Measurements from ENCODE around the gene SLC38A8.

SLC38A8 gene

GRCh38 chr16:84075376-84075775, 32.8 kb upstream of the SLC38A8 start:
- Histone ChIP-seq H3K27me3 (ENCODE audit: insufficient read depth, low read depth, severe bottlenecking) (no peaks in the 10 kb centered on the region), H3K36me3 (peaks cover 6% of the 10 kb centered on the region), H3K27ac (no peak overlapping the region), H3K4me3 (ENCODE audit: low read depth, low read length) (no peak overlapping the region), H3K9me3 (ENCODE audit: severe bottlenecking) (no peaks in the 10 kb centered on the region)
- TF ChIP-seq CTCF (IDR thresholded peaks at IDR 0.05; ENCODE audit: low read depth, low read length), result no peak
- no peak for DNase-seq

GRCh38 chr16:84074721-84075120, 32.1 kb upstream of the SLC38A8 start:
- no peak for DNase-seq
- no peak for TF ChIP-seq CTCF (IDR thresholded peaks at IDR 0.05; ENCODE audit: low read depth, low read length)
- H3K9me3 ChIP-seq (ENCODE audit: severe bottlenecking), result no peaks in the 10 kb centered on the region
- H3K36me3 ChIP-seq, result peaks cover 6% of the 10 kb centered on the region
- H3K27me3 ChIP-seq (ENCODE audit: insufficient read depth, low read depth, severe bottlenecking), result no peaks in the 10 kb centered on the region
- no peak overlapping the region for H3K27ac ChIP-seq
- H3K4me3 ChIP-seq (ENCODE audit: low read depth, low read length), result no peak overlapping the region

- DNase-seq, result no peak
- no peak for TF ChIP-seq CTCF (IDR thresholded peaks at IDR 0.05; ENCODE audit: low read depth, low read length)
- no peak overlapping the region for H3K4me3 ChIP-seq (ENCODE audit: low read depth, low read length)
- H3K27me3 ChIP-seq (ENCODE audit: insufficient read depth, low read depth, severe bottlenecking), result no peaks in the 10 kb centered on the region
- no peaks in the 10 kb centered on the region for H3K9me3 ChIP-seq (ENCODE audit: severe bottlenecking)
- H3K36me3 ChIP-seq, result peaks cover 10% of the 10 kb centered on the region
- no peak overlapping the region for H3K27ac ChIP-seq
Measured at GRCh38 chr16:84072014-84072413, 29.4 kb upstream of the SLC38A8 start.

GRCh38 chr16:84071121-84071520, 28.5 kb upstream of the SLC38A8 start:
- Histone ChIP-seq H3K36me3 (peaks cover 13% of the 10 kb centered on the region), H3K27me3 (ENCODE audit: insufficient read depth, low read depth, severe bottlenecking) (no peaks in the 10 kb centered on the region), H3K4me3 (ENCODE audit: low read depth, low read length) (no peak overlapping the region), H3K27ac (no peak overlapping the region), H3K9me3 (ENCODE audit: severe bottlenecking) (no peaks in the 10 kb centered on the region)
- TF ChIP-seq CTCF (IDR thresholded peaks at IDR 0.05; ENCODE audit: low read depth, low read length), result no peak
- no peak for DNase-seq

- H3K4me3 ChIP-seq (ENCODE audit: low read depth, low read length), result no peak overlapping the region
- DNase-seq, result no peak
- H3K36me3 ChIP-seq, result peaks cover 12% of the 10 kb centered on the region
Measured at GRCh38 chr16:84069540-84069939, 26.9 kb upstream of the SLC38A8 start.

More at GRCh38 chr16:84069540-84069939, 26.9 kb upstream of the SLC38A8 start:
- no peak for TF ChIP-seq CTCF (IDR thresholded peaks at IDR 0.05; ENCODE audit: low read depth, low read length)
- H3K27me3 ChIP-seq (ENCODE audit: insufficient read depth, low read depth, severe bottlenecking), result no peaks in the 10 kb centered on the region
- no peak overlapping the region for H3K27ac ChIP-seq
- H3K9me3 ChIP-seq (ENCODE audit: severe bottlenecking), result no peaks in the 10 kb centered on the region
